Psoas muscle (tissue), 8 donors: Measurements from ENCODE around the gene ELP5. TPM values are rescaled to one million over a fixed set of nuclear protein-coding genes. Genes with fewer than 3 reads are reported as not detected.

Source experiments
- ATAC-seq, 4 donors: fragments of 200-7000 bp; cut with Tn5 transposase; one replicate each; pipeline ENCODE4 v1.9.1; 2020; ENCODE audit warnings: moderate library complexity in 3 of 4, mild to moderate bottlenecking in 2 of 4
- DNase-seq, 2 donors: peaks; one replicate each; pipeline ENCODE4 v3.0.0-alpha.2; 2020
- H3K27ac ChIP-seq: fragments of 200-600 bp; one replicate; pipeline ENCODE4 v1.8.0; 2022
- H3K27me3 ChIP-seq, 3 donors: fragments of 200-600 bp in 1 of 3; one replicate each; pipeline versions ENCODE4 v1.6.1 to v1.8.0; 2013 to 2022; ENCODE audit warnings: low read length in 2 of 3, mild to moderate bottlenecking in 2 of 3, moderate library complexity in 1 of 3; ENCODE audit not compliant: insufficient read depth in 3 of 3
- H3K36me3 ChIP-seq, 2 donors: fragments of 200-600 bp in 1 of 2; one replicate each; pipeline versions ENCODE4 v1.6.1 to v1.8.0; 2013 to 2022; ENCODE audit warnings: low read depth in 1 of 2, mild to moderate bottlenecking in 1 of 2, moderate library complexity in 1 of 2; ENCODE audit not compliant: insufficient read depth in 1 of 2
- H3K4me1 ChIP-seq: fragments of 200-600 bp; one replicate; pipeline ENCODE4 v1.8.0; 2022
- H3K4me3 ChIP-seq: fragments of 200-600 bp; one replicate; pipeline ENCODE4 v1.8.0; 2022; ENCODE audit warnings: mild to moderate bottlenecking
- H3K9me3 ChIP-seq: fragments of 200-600 bp; one replicate; pipeline ENCODE4 v1.8.0; 2022
- WGBS, 3 donors: extraction: QIAGEN DNeasy Blood & Tissue Kit; methylation state at CpG; one replicate each; pipeline versions ENCODE4 v1.1.6 to v1.1.7; 2013; 5-methylcytosine and 5-hydroxymethylcytosine counted together
- intact Hi-C, 2 donors: fragments of 100-400 bp; cut with DNase I; formaldehyde crosslinking; loops; one replicate each; pipeline versions ENCODE4 v1.11.0 to v1.14.2; 2022
- polyA plus RNA-seq, 3 donors: library from polyadenylated mRNA; stranded (reverse); fragments of 200-250 nt; gene quantifications; one replicate each; pipeline ENCODE4 v1.2.3, GENCODE V29; 2013
- total RNA-seq, 4 donors: library from RNA; stranded (reverse); fragmentation: NEBNext Ultra II Directional in 2 of 4; extraction: Animal tissue kit (Norgen Biotek cat#: 25700) in 2 of 4; gene quantifications; one replicate each; pipeline versions ENCODE4 v1.2.1 to v1.2.4, GENCODE V29; 2021 to 2023
- TF ChIP-seq, protein P1 (sequence below): fragments of 200-600 bp; IDR thresholded peaks from one replicate; pipeline ENCODE4 v1.8.0; 2022; ENCODE audit warnings: antibody characterized with exemption
- donor health status: healthy with polysubstance abuse.
- donor health status: DM: no; HTN: no; CAD: no; lungs with moderate emphysema.
- donor health status: Bipolar disorder and iron deficiency.
- donor health status: healthy.
- donor health status: DM: yes; HTN: yes; CAD: no.
- donor health status: DM: no; HTN: no; CAD: no.
- donor health status: DM: no; HTN: no; CAD: no.
- donor health status: DM: yes; HTN: yes; CAD: no.

The ELP5 gene
- total and polyA plus RNA-seq, 7 donors, result 50.4 to 104 (median 81.0) TPM

DNA sequence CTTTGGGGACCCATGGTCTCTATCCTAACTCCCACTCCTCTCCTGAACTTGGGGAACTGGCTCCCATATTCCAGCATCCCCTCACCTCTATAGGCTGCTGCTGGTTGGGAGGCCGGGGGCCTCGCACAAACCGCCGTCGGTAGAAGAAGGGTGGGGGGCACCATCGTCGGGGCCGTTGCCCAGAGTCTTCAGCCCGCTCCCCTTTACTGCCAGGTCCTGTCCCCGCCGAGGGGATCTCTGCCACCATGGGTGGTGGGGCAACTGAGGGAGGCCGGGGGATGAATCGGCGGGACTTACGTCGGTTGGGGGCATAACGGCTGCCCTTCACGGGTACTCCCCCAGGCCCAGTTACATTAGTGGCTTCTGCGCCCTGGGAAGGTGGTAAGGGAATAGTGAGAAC, 38.2 kb downstream of the ELP5 start:
- Histone ChIP-seq H3K9me3 (no peaks in the 10 kb centered on the region), H3K36me3 (peaks cover 0 to 27% of the 10 kb centered on the region in 2 donors), H3K4me3 (no peak overlapping the region), H3K27me3 (peaks cover 0 to 9% (median 0%) of the 10 kb centered on the region in 3 donors), H3K4me1 (peaks cover 29% of the 10 kb centered on the region), H3K27ac (peak overlapping the region; percentile 46)
- intact Hi-C loops, result no loop called here
- ATAC-seq (peak in 3 of 4 donors; percentile 2 to 14 (median 3)), DNase-seq (peak in 1 of 2 donors; percentile 57)
- TF ChIP-seq, protein P1, sequence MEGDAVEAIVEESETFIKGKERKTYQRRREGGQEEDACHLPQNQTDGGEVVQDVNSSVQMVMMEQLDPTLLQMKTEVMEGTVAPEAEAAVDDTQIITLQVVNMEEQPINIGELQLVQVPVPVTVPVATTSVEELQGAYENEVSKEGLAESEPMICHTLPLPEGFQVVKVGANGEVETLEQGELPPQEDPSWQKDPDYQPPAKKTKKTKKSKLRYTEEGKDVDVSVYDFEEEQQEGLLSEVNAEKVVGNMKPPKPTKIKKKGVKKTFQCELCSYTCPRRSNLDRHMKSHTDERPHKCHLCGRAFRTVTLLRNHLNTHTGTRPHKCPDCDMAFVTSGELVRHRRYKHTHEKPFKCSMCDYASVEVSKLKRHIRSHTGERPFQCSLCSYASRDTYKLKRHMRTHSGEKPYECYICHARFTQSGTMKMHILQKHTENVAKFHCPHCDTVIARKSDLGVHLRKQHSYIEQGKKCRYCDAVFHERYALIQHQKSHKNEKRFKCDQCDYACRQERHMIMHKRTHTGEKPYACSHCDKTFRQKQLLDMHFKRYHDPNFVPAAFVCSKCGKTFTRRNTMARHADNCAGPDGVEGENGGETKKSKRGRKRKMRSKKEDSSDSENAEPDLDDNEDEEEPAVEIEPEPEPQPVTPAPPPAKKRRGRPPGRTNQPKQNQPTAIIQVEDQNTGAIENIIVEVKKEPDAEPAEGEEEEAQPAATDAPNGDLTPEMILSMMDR, result no peak
- 46 to 79% (median 62%) methylated on average over 19 of the region's 19 CpGs for WGBS, 3 donors

DNA sequence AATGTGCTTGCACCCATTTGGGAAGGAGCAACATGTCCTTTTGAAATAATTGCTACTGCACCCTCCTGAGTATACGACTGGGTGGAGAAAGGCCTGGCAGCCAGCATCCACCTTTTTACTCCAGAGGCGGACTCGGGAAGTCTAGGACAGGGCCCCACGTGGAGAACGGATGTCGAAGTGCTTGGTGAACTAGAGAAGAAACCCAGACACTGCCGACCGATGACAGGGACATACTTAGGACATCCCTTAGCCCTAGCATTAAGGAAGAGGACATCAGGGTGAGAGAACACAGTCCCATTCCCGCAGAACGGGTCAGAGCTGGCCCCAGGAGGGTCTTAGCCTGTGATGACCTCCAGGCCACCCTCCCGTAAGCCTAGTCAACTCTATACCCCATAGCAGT, 38.7 kb downstream of the ELP5 start:
- H3K27me3 ChIP-seq, result peaks cover 0 to 9% (median 0%) of the 10 kb centered on the region in 3 donors
- intact Hi-C loops, result no loop called here
- H3K9me3 ChIP-seq, result no peaks in the 10 kb centered on the region
- DNase-seq (peak in 1 of 2 donors; percentile 56), ATAC-seq (peak in 3 of 4 donors; percentile 1 to 20 (median 15))
- peaks cover 30% of the 10 kb centered on the region for H3K4me1 ChIP-seq
- 30 to 63% (median 36%) methylated on average over 11 of the region's 11 CpGs for WGBS, 3 donors
- H3K36me3 ChIP-seq, result peaks cover 0 to 22% of the 10 kb centered on the region in 2 donors
- TF ChIP-seq, protein P1, result no peak
- no peak overlapping the region for H3K4me3 ChIP-seq
- H3K27ac ChIP-seq, result peak overlapping the region; percentile 46

DNA sequence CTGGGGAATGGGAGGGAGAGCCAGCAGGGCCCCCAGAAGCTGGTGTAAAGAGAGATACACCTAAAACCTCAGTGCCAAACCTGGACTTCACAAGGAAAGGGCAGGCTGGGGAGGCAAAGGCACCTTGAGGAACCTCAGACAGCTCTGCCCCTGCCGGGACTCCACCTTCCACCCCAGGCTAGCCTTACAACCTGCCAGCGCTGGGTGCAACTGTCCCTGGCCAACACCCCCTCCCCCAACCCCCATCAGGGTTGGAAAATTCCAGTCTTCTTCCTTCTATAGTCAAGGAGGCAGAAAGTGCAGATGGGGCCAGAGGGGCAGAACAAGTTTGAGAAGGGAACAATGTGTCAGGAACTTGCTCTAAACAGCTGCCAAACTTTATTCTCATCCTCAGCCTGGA, 40.2 kb downstream of the ELP5 start:
- TF ChIP-seq, protein P1, result no peak
- Histone ChIP-seq H3K9me3 (no peaks in the 10 kb centered on the region), H3K27me3 (peaks cover 0 to 9% (median 0%) of the 10 kb centered on the region in 3 donors), H3K4me1 (peaks cover 40% of the 10 kb centered on the region), H3K36me3 (peaks cover 0 to 8% of the 10 kb centered on the region in 2 donors), H3K27ac (peak overlapping the region; percentile 30), H3K4me3 (no peak overlapping the region)
- 49 to 54% (median 52%) methylated on average over 2 of the region's 2 CpGs for WGBS, 3 donors
- no peak for DNase-seq
- no peak for ATAC-seq
- intact Hi-C loops, result no loop called here

DNA sequence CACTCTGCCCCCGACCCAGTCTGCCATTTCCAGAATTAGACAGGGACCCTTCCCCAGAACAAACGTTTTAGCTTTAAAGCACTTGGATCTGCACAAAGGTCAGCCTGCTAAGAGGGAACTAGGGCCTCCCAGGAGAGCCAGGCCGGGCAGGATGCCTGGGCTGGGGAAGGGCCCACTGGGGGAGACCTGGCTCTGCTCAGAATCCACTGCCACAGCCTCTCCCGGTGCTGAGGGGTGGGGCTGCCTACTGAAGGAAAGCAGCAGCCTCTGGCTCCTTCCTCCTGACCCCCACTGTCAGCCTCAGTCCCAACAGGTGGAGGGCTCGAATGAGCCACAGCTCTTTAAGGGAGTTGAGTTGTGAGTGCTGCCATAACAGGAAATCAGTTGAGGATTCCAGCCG, 40.7 kb downstream of the ELP5 start:
- peaks cover 0 to 3% of the 10 kb centered on the region in 2 donors for H3K36me3 ChIP-seq
- TF ChIP-seq, protein P1, result no peak
- no peak for ATAC-seq
- no peak overlapping the region for H3K4me3 ChIP-seq
- intact Hi-C loops, result no loop called here
- H3K4me1 ChIP-seq, result peaks cover 40% of the 10 kb centered on the region
- no peaks in the 10 kb centered on the region for H3K9me3 ChIP-seq
- no peak for DNase-seq
- peak overlapping the region; percentile 30 for H3K27ac ChIP-seq
- 10 to 23% (median 18%) methylated on average over 6 of the region's 6 CpGs for WGBS, 3 donors
- H3K27me3 ChIP-seq, result peaks cover 0 to 9% (median 0%) of the 10 kb centered on the region in 3 donors

DNA sequence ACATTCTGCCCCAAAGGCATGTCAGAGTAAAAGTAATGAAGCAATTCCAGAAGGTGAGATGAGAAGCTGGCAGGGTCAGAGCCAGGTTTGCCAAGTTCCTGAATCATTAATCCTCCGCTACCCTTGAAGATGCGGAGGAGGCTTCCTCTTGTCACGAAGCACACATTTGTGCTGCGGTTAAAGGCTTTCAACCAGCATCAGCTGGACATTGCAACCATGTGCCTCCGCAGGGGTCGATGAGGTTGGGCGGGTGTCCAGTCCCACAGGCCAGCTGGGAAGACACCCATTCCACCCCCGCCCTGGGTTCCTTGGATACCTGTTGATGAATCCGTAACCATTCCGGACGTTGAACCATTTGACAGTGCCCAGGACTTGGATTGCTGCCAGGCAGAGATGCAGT, 41.1 kb downstream of the ELP5 start:
- Histone ChIP-seq H3K27ac (peak overlapping the region; percentile 30), H3K27me3 (peaks cover 0 to 9% (median 0%) of the 10 kb centered on the region in 3 donors), H3K4me1 (peaks cover 40% of the 10 kb centered on the region), H3K36me3 (no peaks in the 10 kb centered on the region), H3K9me3 (no peaks in the 10 kb centered on the region), H3K4me3 (no peak overlapping the region)
- TF ChIP-seq, protein P1, result no peak
- intact Hi-C loops, result no loop called here
- DNase-seq (no peak), ATAC-seq (peak in 1 of 4 donors; percentile 0)
- WGBS, 3 donors, result 54 to 67% (median 60%) methylated on average over 11 of the region's 11 CpGs
